Pancreas (tissue), 10 donors: ENCODE data around the gene PRDM16. TPM values are rescaled to one million over a fixed set of nuclear protein-coding genes. Genes with fewer than 3 reads are reported as not detected.

Source experiments
- ATAC-seq, 4 donors: fragments of 200-7000 bp; cut with Tn5 transposase; one replicate each; pipeline versions ENCODE4 v1.8.0 to v1.9.1; 2020; ENCODE audit warnings: mild to moderate bottlenecking in 4 of 4, moderate library complexity in 4 of 4
- DNase-seq, 6 donors: peaks; one replicate each; pipeline ENCODE4 v3.0.0-alpha.2; 2020
- FAIRE-seq: peaks from 2 replicates; lab custom pipeline; 2012; peaks lifted over from hg19 to GRCh38; lab: Jason Lieb, UNC
- H3K27ac ChIP-seq, 4 donors: fragments of 200-600 bp; sonication (generic); 1 replicate in 3 of 4; 2 replicates in 1 of 4; pipeline versions ENCODE4 v1.5.0 to v1.8.0; 2020
- H3K27me3 ChIP-seq, 4 donors: fragments of 200-600 bp; one replicate each; pipeline ENCODE4 v1.8.0; 2021
- H3K36me3 ChIP-seq, 3 donors: fragments of 200-600 bp; sonication (generic) in 1 of 3; one replicate each; pipeline versions ENCODE4 v1.5.0 to v1.8.0; 2020 to 2021
- H3K4me1 ChIP-seq, 3 donors: fragments of 200-600 bp; one replicate each; pipeline ENCODE4 v1.8.0; 2021
- H3K4me3 ChIP-seq, 4 donors: fragments of 200-600 bp; sonication (generic) in 2 of 4; one replicate each; pipeline versions ENCODE4 v1.5.0 to v1.8.0; 2020 to 2021
- H3K9me3 ChIP-seq, 4 donors: fragments of 200-600 bp; one replicate each; pipeline ENCODE4 v1.8.0; 2021
- CTCF ChIP-seq, 4 donors: fragments of 200-600 bp; sonication (generic) in 3 of 4; IDR thresholded peaks; one replicate each; pipeline versions ENCODE4 v1.5.0 to v1.8.0; 2021; ENCODE audit warnings: antibody characterized with exemption in 4 of 4
- WGBS, 2 donors: extraction: QIAGEN DNeasy Blood & Tissue Kit; methylation state at CpG; one replicate each; pipeline ENCODE4 v1.1.7; 2013; 5-methylcytosine and 5-hydroxymethylcytosine counted together
- intact Hi-C, 3 donors: fragments of 100-400 bp; cut with DNase I; formaldehyde crosslinking; loops; one replicate each; pipeline versions ENCODE4 v1.11.1 to v1.14.2; 2022
- polyA plus RNA-seq, 2 donors: library from polyadenylated mRNA; stranded (reverse); fragments of 200-250 nt; gene quantifications; one replicate each; pipeline ENCODE4 v1.2.3, GENCODE V29; 2013
- total RNA-seq, 6 donors: library from RNA; stranded (reverse); fragmentation: NEBNext Ultra II Directional in 4 of 6; extraction: Animal tissue kit (Norgen Biotek cat#: 25700) in 4 of 6; gene quantifications; one replicate each; pipeline versions ENCODE4 v1.2.1 to v1.2.4, GENCODE V29; 2021 to 2023
- donor health status: healthy with polysubstance abuse.
- donor health status: DM: no; HTN: no; CAD: no; lungs with moderate emphysema.
- donor health status: DM: no; HTN: no; CAD: no.
- donor health status: control.
- donor health status: control.
- donor health status: Bipolar disorder and iron deficiency.
- donor health status: DM: yes; HTN: yes; CAD: no.
- donor health status: DM: no; HTN: no; CAD: no.
- donor health status: DM: no; HTN: no; CAD: no.
- donor health status: DM: yes; HTN: yes; CAD: no.

Gene PRDM16
- total and polyA plus RNA-seq, 8 donors: 6.6 to 19.2 (median 14.9) TPM

- intact Hi-C loops: no loop called here
These were observed 10.6 kb upstream of the PRDM16 start for GRCh38 chr1:3058263-3059030.

GRCh38 chr1:3060127-3060526, 8.9 kb upstream of the PRDM16 start:
- Histone ChIP-seq H3K9me3 (no peaks in the 10 kb centered on the region), H3K27ac (no peak overlapping the region), H3K27me3 (no peaks in the 10 kb centered on the region), H3K36me3 (no peaks in the 10 kb centered on the region), H3K4me1 (no peaks in the 10 kb centered on the region), H3K4me3 (no peak overlapping the region)
- DNase-seq: peak in 3 of 6 donors; percentile 14 to 30 (median 26)
- no peak for TF ChIP-seq CTCF (IDR thresholded peaks at IDR 0.05)
- intact Hi-C loops: loop anchor here in 2 of 3 donors (10.0 kb wide), 3 partner anchors 125 to 355 kb away; no protein-coding TSS in a partner anchor
- no peak for FAIRE-seq
- 78 to 90% methylated on average over 9 of the region's 9 CpGs for WGBS, 2 donors
- ATAC-seq: no peak

More at GRCh38 chr1:3058263-3059030, 10.6 kb upstream of the PRDM16 start:
- no peak for FAIRE-seq
- H3K27ac ChIP-seq: no peak overlapping the region
- peak in 2 of 6 donors; percentile 2 to 31 for DNase-seq
- no peak overlapping the region for H3K4me3 ChIP-seq
- H3K4me1 ChIP-seq: no peaks in the 10 kb centered on the region
- no peaks in the 10 kb centered on the region for H3K9me3 ChIP-seq
- TF ChIP-seq CTCF (IDR thresholded peaks at IDR 0.05): no peak
- H3K27me3 ChIP-seq: no peaks in the 10 kb centered on the region
- WGBS, 2 donors: 76 to 91% methylated on average over 10 of the region's 10 CpGs
- no peaks in the 10 kb centered on the region for H3K36me3 ChIP-seq
- ATAC-seq: no peak

GRCh38 chr1:3060601-3061551, 8.1 kb upstream of the PRDM16 start:
- peak in 4 of 6 donors; percentile 12 to 53 (median 31) for DNase-seq
- WGBS, 2 donors: 68 to 75% methylated on average over 15 of the region's 15 CpGs
- Histone ChIP-seq H3K36me3 (no peaks in the 10 kb centered on the region), H3K27me3 (no peaks in the 10 kb centered on the region), H3K4me1 (no peaks in the 10 kb centered on the region), H3K27ac (no peak overlapping the region), H3K9me3 (no peaks in the 10 kb centered on the region), H3K4me3 (no peak overlapping the region)
- FAIRE-seq: no peak
- ATAC-seq: peak in 1 of 4 donors; percentile 17
- no peak for TF ChIP-seq CTCF (IDR thresholded peaks at IDR 0.05)
- intact Hi-C loops: loop anchor here in 2 of 3 donors (10.0 kb wide), 3 partner anchors 124 to 354 kb away; no protein-coding TSS in a partner anchor

- TF ChIP-seq CTCF (IDR thresholded peaks at IDR 0.05): no peak
- no peak overlapping the region for H3K27ac ChIP-seq
- FAIRE-seq (no peak), DNase-seq (peak in 2 of 6 donors; percentile 47 to 56), ATAC-seq (no peak)
- no peaks in the 10 kb centered on the region for H3K36me3 ChIP-seq
- WGBS, 2 donors: 61 to 83% methylated on average over 5 of the region's 5 CpGs
- no peak overlapping the region for H3K4me3 ChIP-seq
- intact Hi-C loops: loop anchor here in 2 of 3 donors (10.0 kb wide), 3 partner anchors 123 to 353 kb away; no protein-coding TSS in a partner anchor
- no peaks in the 10 kb centered on the region for H3K9me3 ChIP-seq
- H3K27me3 ChIP-seq: no peaks in the 10 kb centered on the region
- H3K4me1 ChIP-seq: peaks cover 0 to 3% (median 0%) of the 10 kb centered on the region in 3 donors
These were observed 7.4 kb upstream of the PRDM16 start for GRCh38 chr1:3061566-3061965.
